Calu3 (cell line): ENCODE measurements around the gene KRTAP1-3. TPM values are rescaled to one million over a fixed set of nuclear protein-coding genes. Genes with fewer than 3 reads are reported as not detected.
A peak's percentile ranks its signal among the peaks of the same experiment; 100 is the strongest.
"Not testable (repeated sequence)": the region's sequence is repeated elsewhere in the genome, so short reads cannot be mapped to it uniquely, and the experiment has no call there.

Source experiments
- BruUV-seq: library from RNA; stranded (reverse); fragments of 400-500 nt; replicated peaks from 2 replicates; lab custom pipeline; 2021; lab: Mats Ljungman, UMichigan
- CTCF ChIA-PET: fragments of 300-600 bp; sonication (Branson Sonifier 250); formaldehyde crosslinking; loops from one replicate; lab custom pipeline; 2022; ENCODE audit warnings: antibody characterized with exemption; lab: Charles Lee
- DNase-seq: peaks from one replicate; pipeline ENCODE4 v3.0.0; 2022
- H3K27ac Mint-ChIP-seq: one replicate; pipeline ENCODE4 v1.8.0; 2022; ENCODE audit warnings: mixed read lengths; ENCODE audit not compliant: unreplicated experiment
- H3K27me3 Mint-ChIP-seq: one replicate; pipeline ENCODE4 v1.8.0; 2022; ENCODE audit warnings: mixed read lengths; ENCODE audit not compliant: unreplicated experiment
- H3K36me3 Mint-ChIP-seq: one replicate; pipeline ENCODE4 v1.8.0; 2022; ENCODE audit warnings: mild to moderate bottlenecking, moderate library complexity, mixed read lengths; ENCODE audit not compliant: insufficient read depth, unreplicated experiment
- H3K4me1 Mint-ChIP-seq: one replicate; pipeline ENCODE4 v1.8.0; 2022; ENCODE audit warnings: mild to moderate bottlenecking, low read depth, mixed read lengths; ENCODE audit not compliant: unreplicated experiment
- H3K4me3 Mint-ChIP-seq: one replicate; pipeline ENCODE4 v1.8.0; 2022; ENCODE audit warnings: mild to moderate bottlenecking, low read depth, moderate library complexity, mixed read lengths; ENCODE audit not compliant: unreplicated experiment
- H3K9me3 Mint-ChIP-seq: one replicate; pipeline ENCODE4 v1.8.0; 2022; ENCODE audit warnings: low read depth, mixed read lengths; ENCODE audit not compliant: unreplicated experiment
- CTCF ChIP-seq: fragments of 200-600 bp; IDR thresholded peaks from one replicate; pipeline ENCODE4 v1.8.0; 2022; ENCODE audit warnings: antibody characterized with exemption; ENCODE audit not compliant: unreplicated experiment
- intact Hi-C: fragments of 100-400 bp; cut with micrococcal nuclease; formaldehyde crosslinking; loops from one replicate; pipeline ENCODE4 v1.10.0; 2022; ENCODE audit not compliant: unreplicated experiment
- total RNA-seq: library from RNA; stranded (reverse); gene quantifications from 2 replicates; pipeline ENCODE4 v1.2.3, GENCODE V29; 2022

The KRTAP1-3 gene
- total RNA-seq, 1 experiment from 2014 or later = not detected

- intact Hi-C loops = no loop called here
- peaks cover 4% of the 10 kb centered on the region for H3K36me3 Mint-ChIP-seq
- peaks cover 39% of the 10 kb centered on the region for H3K4me1 Mint-ChIP-seq
- TF ChIP-seq CTCF = no peak
- BruUV-seq = no TSS peak
- no peaks in the 10 kb centered on the region for H3K9me3 Mint-ChIP-seq
- H3K27ac Mint-ChIP-seq = peak within 1 kb of the TSS; percentile 25
- DNase-seq = no peak
- H3K4me3 Mint-ChIP-seq = no peak within 1 kb of the TSS
- H3K27me3 Mint-ChIP-seq = no peaks in the 10 kb centered on the region
- CTCF ChIA-PET = interaction anchor here (1.0 kb wide), 1 partner anchor 147 kb away, joined by 6 read pairs; no protein-coding TSS in a partner anchor
These were observed 31.4 kb upstream of the KRTAP1-3 start, which contains the start of gene KRTAP2-4 for GRCh38 chr17:41065829-41066624. Gene KRTAP2-4, minus strand, starts transcription at chr17:41065879. Its CDS starts 34 bp downstream, at chr17:41065845.

GRCh38 chr17:41065016-41065689 is 30.5 kb upstream of the KRTAP1-3 start:
- BruUV-seq, intact Hi-C loops, H3K9me3 Mint-ChIP-seq, DNase-seq, H3K36me3 Mint-ChIP-seq, H3K27ac Mint-ChIP-seq, H3K4me3 Mint-ChIP-seq, H3K27me3 Mint-ChIP-seq: not testable (repeated sequence)
- H3K4me1 Mint-ChIP-seq = peaks cover 48% of the 10 kb centered on the region
- CTCF ChIA-PET = interaction anchor here (1.2 kb wide), 1 partner anchor 16 kb away, joined by 3 read pairs; no protein-coding TSS in a partner anchor

GRCh38 chr17:41064301-41064700 is 29.6 kb upstream of the KRTAP1-3 start:
- CTCF ChIA-PET = interaction anchor here (1.2 to 1.3 kb wide), 2 partner anchors 15 to 340 kb away, joined by 3 read pairs; no protein-coding TSS in a partner anchor
- intact Hi-C loops = loop anchor here (5.0 kb wide), 1 partner anchor 207 kb away; no protein-coding TSS in a partner anchor
- DNase-seq = no peak
- no peak for TF ChIP-seq CTCF
- BruUV-seq = no TSS peak
- Mint-ChIP-seq H3K9me3 (no peaks in the 10 kb centered on the region), H3K4me3 (no peak overlapping the region), H3K4me1 (peaks cover 56% of the 10 kb centered on the region), H3K27me3 (no peaks in the 10 kb centered on the region), H3K36me3 (peaks cover 16% of the 10 kb centered on the region), H3K27ac (no peak overlapping the region)

- intact Hi-C loops = loop anchor here (5.0 kb wide), 1 partner anchor 206 kb away; no protein-coding TSS in a partner anchor
- H3K4me1 Mint-ChIP-seq = peaks cover 65% of the 10 kb centered on the region
- H3K36me3 Mint-ChIP-seq = peaks cover 20% of the 10 kb centered on the region
- H3K9me3 Mint-ChIP-seq = no peaks in the 10 kb centered on the region
- DNase-seq = no peak
- BruUV-seq = no TSS peak
- H3K27ac Mint-ChIP-seq = no peak overlapping the region
- no peak overlapping the region for H3K4me3 Mint-ChIP-seq
- CTCF ChIA-PET = interaction anchor here (0.5 to 1.3 kb wide), 5 partner anchors 9 to 561 kb away, joined by 3 to 4 read pairs (median 3); partner anchors contain the start of gene KRT17
- TF ChIP-seq CTCF = no peak
- H3K27me3 Mint-ChIP-seq = no peaks in the 10 kb centered on the region
These were observed 28.8 kb upstream of the KRTAP1-3 start for GRCh38 chr17:41063449-41063848.
